ENCODE results near the gene CDK11B.
A peak's percentile ranks its signal among the peaks of the same experiment; 100 is the strongest.
"Not testable (repeated sequence)": the region's sequence is repeated elsewhere in the genome, so short reads cannot be mapped to it uniquely, and the experiment has no call there.

Gene CDK11B

DNA sequence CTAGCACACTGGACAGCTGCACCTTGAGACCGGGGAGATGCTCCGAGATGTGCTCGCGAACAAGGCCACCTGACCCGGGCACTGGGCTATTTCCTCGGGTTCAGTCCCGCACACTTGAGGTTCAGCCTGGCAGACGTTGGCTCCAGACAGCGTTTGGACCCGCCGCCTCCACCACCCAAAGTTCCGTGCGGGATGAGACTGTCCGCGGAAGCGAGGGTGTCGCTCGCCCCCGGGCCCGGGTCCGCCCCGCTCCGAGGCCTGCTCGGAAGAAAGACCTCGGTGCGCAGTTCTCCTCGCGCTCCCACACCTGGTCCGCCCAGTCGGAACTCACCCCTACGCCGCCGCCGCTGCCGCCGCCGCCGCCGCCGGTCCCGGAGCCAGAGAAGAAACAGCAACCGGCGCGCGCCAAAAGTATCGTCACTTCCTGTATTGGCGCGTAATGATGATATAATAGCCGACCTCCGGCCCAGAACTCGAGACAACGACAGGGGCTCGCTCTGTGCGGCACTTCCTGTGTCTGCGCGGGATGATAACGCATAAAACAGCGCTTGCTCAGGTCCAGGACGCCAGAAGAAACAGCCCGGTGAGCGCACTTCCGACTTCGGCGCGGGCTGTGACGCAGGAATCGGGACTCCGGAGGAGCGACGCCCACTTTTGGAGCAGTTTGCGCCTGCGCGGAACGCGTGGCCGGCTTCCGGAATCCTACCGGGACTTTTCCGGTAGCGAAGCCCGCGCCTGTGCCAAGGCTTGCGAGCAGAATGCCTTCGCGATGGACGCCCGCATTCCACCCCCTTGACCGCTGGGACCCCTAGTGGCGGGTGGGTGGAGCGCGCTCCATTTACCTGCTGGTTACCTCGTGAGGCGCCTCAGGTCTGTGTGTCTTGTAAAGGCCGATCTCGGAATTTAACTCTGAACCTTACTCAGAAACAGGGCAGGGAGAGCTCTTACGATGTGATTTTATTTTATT, at the start of gene CDK11B:
Gene CDK11B (minus strand): TSS at position 422 of the 967 bp plus-strand sequence. CDS start 1,519 bp downstream, outside the sequence.
- peak; percentile 95 to 97 for DNase-seq (ENCODE audit: low read depth in 2 of 2)

DNA sequence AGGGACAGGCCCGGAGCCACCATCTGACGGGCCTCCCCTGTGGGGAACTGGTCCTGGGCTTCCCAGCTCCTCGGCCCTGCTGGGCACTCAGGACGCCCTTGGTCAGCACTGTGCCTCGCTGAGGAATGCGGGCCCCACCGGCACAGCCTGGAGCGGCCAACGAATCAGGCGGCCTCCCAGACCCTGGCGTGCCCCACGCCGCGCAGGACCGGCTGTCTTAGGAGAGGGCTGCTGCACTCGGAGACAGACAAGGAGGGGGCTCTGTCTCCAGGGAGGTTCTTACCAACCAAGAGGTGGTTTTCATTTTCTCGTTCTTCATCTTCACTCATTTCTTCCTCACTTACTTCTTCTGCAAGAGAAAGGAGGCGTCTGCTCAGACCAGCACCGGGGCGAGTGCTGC, 49.1 kb upstream of the CDK11B start:
- not testable (repeated sequence) for DNase-seq (ENCODE audit: low read depth in 2 of 2)

DNA sequence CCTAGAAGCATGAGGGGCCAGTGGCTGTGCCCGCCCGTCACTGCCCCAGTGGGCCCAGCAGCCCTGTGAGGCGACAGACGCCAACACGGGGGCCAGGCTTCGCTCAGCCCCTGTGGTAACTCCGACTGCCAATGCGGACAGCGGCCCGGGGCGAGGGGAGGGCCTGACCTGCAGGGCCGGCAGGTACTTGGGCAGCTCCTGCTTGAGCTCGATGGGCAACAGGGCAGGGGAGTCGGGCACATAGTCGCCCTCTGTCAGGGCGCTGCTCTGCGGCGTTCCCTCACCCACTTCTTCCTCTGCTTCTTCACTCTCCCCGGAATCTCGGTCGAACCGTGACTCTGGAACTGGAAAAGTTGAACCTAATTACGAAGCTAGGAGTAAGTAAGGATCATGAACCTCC, 48.4 kb upstream of the CDK11B start:
- DNase-seq (ENCODE audit: low read depth in 2 of 2): not testable (repeated sequence)

DNA sequence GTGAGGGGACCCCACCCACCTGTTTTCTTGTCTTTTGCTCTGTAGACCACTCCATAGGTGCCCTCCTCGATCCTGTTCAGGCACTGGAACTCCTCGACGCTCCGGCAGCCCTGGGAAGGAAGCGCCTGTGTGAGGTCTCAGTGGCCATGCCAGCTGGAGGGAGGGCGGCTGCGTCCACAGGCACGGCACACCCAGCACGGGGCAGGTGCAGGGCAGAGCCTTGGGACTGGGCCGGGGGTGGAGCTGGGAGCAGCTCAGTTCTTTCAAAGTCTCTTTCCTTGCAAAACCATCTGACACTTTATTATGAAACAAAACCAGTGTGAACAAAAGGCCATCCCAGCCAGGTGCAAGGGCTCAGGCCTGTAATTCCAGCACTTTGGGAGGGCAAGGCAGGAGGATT, 46.8 kb upstream of the CDK11B start:
- DNase-seq (ENCODE audit: low read depth in 2 of 2): not testable (repeated sequence)

DNA sequence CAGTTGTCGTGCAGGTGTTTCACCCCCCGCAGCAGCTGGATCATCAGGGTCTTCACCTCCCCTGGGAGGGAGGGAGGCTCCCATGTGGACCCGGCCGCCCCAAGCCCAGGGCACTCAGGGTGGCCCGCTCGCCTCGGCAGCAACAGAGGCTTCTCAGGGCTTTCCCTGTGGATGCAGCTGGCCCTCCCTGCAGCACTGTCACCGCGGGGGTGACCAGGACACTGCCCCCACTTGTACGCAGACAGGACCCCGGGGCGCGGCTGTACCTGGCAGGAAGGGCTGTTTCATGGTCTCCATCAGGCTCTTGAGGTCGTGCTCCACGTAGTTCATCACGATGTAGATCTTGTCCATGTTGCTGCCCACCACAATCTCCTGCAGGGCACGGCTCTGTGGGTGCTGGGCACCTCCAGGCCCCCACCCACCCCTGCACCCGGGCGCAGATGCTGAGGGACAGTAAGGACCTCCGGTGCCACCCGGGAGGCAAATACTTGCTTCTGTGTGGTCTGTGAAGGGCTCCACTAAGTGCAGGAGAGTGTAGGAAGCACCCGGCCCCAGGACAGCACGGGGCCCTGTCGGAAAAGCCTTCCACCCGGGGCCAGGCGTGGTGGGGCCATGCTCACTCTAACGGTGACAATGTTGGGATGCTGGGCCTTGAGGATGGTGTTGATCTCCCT, 45.6 kb upstream of the CDK11B start:
- DNase-seq (ENCODE audit: low read depth in 2 of 2): not testable (repeated sequence)

- no peak for DNase-seq (ENCODE audit: low read depth in 2 of 2)
Observed at GRCh38 chr1:1703796-1704195, 45.0 kb upstream of the CDK11B start.

GRCh38 chr1:1702506-1702905, 43.7 kb upstream of the CDK11B start:
- not testable (repeated sequence) for DNase-seq (ENCODE audit: low read depth in 2 of 2)

GRCh38 chr1:1700557-1700956, 41.8 kb upstream of the CDK11B start:
- DNase-seq (ENCODE audit: low read depth in 2 of 2): not testable (repeated sequence)

DNA sequence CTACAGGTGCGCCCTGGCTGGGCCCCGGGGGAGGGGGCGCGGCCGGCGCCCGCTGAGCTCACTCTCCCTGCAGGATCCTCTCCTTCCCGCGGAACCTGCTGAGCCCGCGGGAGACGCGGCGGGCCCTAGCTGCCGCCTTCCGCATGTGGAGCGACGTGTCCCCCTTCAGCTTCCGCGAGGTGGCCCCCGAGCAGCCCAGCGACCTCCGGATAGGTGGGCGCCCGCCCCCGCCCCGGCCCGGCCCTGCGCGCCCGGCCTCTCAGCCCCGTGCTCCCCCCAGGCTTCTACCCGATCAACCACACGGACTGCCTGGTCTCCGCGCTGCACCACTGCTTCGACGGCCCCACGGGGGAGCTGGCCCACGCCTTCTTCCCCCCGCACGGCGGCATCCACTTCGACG, 41.3 kb upstream of the CDK11B start:
- not testable (repeated sequence) for DNase-seq (ENCODE audit: low read depth in 2 of 2)

- DNase-seq (ENCODE audit: low read depth in 2 of 2): not testable (repeated sequence)
Observed at GRCh38 chr1:1699061-1699460, 40.3 kb upstream of the CDK11B start.

DNA sequence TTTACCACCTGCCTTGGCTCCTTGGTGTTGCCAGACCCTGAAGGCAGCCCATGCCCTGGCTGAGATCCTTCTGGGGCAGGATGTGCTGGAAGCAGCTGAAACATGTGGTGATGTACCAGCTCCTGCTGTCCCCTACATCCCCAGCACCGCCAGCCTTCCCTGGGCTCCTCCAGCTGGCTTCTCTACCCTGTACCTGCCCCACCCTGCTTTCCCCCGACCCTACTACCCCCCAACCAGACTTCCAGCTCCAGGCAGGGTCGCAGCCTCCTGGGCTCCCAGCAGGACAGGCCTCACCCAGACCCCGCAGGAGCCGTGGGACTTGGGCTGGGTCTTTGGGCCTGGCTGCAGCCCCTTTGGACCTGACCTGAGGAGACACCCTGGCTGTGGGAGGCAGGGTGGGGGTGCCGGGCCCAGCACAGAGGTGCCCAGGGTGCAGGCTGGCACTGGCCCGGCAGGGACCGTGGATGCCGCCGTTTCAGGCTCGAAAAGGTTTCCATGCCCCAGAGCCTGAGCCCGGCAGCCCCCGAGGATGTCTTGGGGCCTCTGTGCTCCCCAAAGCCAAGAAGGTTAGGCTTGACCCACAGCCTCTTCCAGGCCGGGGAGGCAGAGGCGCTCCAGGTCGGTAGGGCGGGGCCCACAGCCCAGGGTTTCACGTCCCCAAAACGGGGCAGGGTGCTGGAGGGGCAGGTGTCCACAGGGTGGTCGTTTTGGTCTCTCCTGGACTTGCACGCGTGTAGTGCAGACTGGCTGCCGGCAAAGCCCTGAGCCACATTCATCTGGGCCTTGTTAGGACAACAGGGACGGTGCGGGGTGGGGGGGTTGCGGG, 38.8 kb upstream of the CDK11B start:
- DNase-seq (ENCODE audit: low read depth in 2 of 2): not testable (repeated sequence)

DNA sequence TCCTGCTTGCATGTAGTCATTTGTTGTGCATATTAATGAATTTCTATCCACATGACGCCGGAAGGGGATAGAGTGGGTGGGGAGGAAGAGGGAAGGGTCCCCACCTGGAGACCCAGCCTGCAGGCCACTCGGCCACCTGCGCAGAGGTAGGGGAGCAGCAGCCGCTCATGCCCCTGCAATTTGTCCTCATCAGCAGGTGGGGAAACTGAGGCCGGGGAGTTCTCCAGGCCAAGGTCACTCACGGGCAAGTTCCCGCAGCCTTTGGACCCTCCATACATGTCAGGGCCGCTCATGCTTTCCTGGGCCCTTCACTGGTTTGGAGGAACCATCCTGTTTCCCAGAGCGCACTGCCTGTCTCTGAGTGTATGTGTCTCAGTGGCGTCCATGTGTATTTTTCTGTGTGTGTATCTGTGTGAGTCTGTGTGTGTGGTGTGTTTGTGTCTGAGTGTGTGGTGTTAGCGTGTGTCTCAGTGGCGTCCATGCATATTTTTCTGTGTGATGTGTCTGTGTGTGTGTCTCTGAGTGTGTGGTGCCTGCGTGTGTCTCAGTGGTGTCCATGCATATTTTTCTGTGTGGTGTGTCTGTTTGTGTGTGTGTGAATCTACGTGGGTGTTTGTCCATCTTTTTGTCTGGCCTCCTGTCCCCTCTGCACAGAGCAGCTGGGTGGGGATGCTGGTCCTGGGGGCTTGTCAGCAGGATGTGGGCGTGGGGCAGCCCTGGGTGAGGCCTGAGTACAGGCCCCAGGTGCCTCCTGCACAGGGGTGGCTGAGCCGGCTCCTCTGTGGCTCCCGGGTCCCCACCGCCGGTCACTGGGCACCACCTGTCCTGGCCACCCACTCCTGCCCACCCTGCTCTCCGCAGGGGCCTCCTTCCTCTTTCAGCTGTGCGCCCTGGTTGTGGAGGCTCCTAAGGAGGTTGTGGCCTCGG, 37.9 kb upstream of the CDK11B start:
- DNase-seq (ENCODE audit: low read depth in 2 of 2): not testable (repeated sequence)

DNA sequence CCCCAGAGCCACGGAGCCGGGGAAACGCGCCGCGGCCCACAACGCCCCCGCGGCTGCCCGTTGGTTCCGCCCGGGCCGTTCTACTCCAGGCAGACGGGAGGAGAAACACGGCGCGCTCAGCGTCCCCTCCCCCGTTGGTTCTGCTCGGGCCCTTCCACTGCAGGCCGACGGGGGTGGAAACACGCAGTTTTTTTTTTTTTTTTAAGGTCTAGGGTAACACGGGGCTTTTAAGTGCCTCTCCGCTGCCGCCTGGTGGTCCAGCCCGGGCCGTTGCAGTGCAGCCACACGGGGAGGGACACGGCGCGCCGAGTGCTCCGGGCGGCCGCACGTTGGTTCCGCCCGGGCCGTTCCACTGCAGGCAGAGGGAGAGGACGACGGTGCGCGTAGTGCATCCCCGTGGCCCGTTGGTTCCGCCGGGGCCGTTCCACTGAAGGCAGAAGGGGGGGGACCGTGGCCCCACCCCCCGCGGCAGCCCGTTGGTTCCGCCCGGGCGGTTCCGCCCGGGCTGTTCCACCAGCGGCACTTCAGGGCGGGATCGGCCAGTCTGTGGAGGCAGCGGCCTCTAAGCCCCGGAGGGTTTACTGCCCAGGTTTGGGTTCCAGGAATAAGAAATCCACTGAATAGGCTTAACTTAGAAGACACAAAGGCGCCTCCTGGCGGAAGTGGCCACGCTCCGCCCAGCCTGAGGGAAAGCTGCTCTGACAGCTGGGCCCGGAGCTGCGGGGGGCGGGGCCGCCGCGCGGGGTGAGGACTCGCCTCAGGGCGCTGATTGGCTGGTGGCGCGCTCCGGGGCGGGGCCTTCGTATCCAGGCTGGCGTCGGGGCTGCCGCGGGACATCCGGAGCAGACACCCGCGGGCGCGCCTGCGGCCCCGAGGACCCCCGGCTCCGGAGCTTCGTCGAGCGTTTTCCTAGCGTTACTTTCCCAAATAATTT, 34.2 kb upstream of the CDK11B start, which contains the start of gene SLC35E2B:
Gene SLC35E2B (minus strand): TSS at position 82 of the 934 bp plus-strand sequence. CDS start 16,096 bp downstream, outside the sequence.
- peak; percentile 82 to 85 for DNase-seq (ENCODE audit: low read depth in 2 of 2)

DNA sequence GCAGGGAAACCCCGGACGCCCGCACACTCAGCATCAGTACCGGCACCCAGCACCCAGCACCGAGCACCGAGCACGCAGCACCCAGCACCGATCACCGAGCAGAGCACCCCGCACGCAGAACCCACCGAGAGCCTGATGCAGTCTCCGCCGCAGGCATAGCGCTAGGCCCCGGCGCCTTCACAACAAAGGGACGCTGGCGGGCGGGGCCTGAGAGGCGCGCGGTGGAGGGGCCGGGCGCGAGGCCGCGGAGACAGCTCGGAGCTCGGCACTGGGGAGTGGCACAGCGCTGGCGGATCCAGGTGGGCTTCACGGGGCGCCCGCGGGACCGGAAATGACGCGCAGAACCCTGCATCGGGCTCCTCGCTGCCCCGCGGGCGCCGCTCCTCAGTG, 33.5 kb upstream of the CDK11B start:
- DNase-seq (ENCODE audit: low read depth in 2 of 2): peak; percentile 9 to 12

DNA sequence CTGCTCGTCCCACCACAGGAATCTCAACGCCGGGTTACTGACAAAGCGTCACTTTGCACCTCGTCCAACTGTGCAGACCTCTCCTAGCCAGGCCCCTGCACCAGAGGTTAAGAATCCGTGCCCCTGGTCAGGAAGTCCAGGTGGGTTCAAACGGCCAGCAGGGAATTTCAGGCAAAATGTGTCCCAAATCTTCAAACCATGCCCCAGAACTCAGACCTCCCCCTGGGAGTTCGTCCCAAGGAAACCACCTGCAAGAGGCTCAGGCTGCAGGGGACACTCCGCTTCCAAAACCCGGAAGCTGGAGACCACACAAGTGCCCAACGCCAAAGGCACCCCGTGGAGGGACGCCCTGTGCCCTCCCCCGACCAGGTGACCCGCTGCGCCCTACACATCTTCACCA, 32.6 kb upstream of the CDK11B start:
- DNase-seq (ENCODE audit: low read depth in 2 of 2): not testable (repeated sequence)

DNA sequence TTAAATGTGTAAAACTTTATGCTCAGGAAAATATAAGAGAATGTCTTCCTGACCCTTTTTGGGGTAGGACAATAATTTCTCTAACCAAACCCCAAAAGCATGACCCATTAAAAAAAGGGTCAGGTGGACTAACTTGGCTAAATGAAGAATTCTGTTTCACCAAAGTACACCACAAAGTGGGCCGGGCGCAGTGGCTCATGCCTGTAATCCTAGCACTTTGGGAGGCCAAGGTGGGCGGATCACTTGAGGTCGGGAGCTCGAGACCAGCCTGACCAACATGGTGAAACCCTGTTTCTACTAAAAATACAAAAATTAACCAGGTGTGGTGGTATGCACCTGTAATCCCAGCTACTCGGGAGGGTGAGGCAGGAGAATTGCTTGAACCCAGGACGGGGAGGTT, 30.7 kb upstream of the CDK11B start:
- not testable (repeated sequence) for DNase-seq (ENCODE audit: low read depth in 2 of 2)

DNA sequence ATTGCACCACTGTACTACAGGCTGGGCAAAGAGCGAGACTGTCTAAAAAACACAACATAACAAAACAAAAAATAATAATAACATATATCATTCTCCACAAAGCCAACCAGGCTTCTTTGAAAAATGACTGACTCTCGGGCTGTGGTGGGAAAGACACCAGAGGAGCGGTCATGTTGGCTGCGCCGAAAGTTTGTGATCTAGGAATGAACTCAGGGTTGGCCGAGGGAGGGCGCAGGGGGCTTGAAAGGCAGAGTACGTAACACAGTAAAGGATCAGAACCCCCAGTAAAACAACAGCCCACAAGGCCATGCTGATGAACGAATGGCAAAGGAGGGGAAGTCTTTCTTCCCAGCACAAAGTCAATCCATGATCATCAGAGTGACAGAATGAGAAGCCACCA, 29.0 kb upstream of the CDK11B start:
- DNase-seq (ENCODE audit: low read depth in 2 of 2): no peak

GRCh38 chr1:1684031-1684681, 25.4 kb upstream of the CDK11B start:
- no peak for DNase-seq (ENCODE audit: low read depth in 2 of 2)
